Upper lobe of left lung (tissue), 4 donors: ENCODE results near the gene HIVEP2.

Experiments used
- CTCF ChIP-seq, 6 experiments: fragments of 450-650 bp in 4 of 6; fragments of 200-600 bp in 2 of 6; sonication (generic) in 2 of 6; IDR thresholded peaks; one replicate each; pipeline ENCODE4 v1.5.1; 2016 to 2019; ENCODE audit warnings: antibody characterized with exemption in 6 of 6
- POLR2A ChIP-seq, 4 donors: fragments of 450-650 bp; IDR thresholded peaks; one replicate each; pipeline ENCODE4 v1.5.1; 2016 to 2017; ENCODE audit warnings: antibody characterized with exemption in 4 of 4, mild to moderate bottlenecking in 2 of 4
- POLR2AphosphoS5 ChIP-seq, 2 donors: sonication (generic); formaldehyde crosslinking; IDR thresholded peaks; one replicate each; pipeline ENCODE4 v1.5.1; 2017; ENCODE audit warnings: antibody characterized with exemption in 2 of 2

GRCh38 chr6:142838821-142839685, 105.9 kb downstream of the HIVEP2 start:
- TF ChIP-seq CTCF (IDR thresholded peaks at IDR 0.05): no peak
- TF ChIP-seq POLR2AphosphoS5 (IDR thresholded peaks at IDR 0.05): no peak
- TF ChIP-seq POLR2A (IDR thresholded peaks at IDR 0.05): no peak
